WTC11 (cell line): ENCODE data around the gene UBE2G1. TPM values are rescaled to one million over a fixed set of nuclear protein-coding genes. Genes with fewer than 3 reads are reported as not detected.

ENCODE experiments used
- ATAC-seq: fragments of 200-7000 bp; cut with Tn5 transposase; 2 replicates; pipeline ENCODE4 v1.10.0; 2021; ENCODE audit warnings: mild to moderate bottlenecking, moderate library complexity
- CTCF ChIA-PET: fragments of 300-600 bp; sonication (Branson Sonifier 250); formaldehyde crosslinking; loops from one replicate; lab custom pipeline; 2021; ENCODE audit warnings: antibody characterized with exemption; lab: Charles Lee
- POLR2A ChIA-PET: fragments of 350-600 bp; sonication (Branson Sonifier 250); formaldehyde crosslinking; loops from one replicate; lab custom pipeline; 2021; ENCODE audit warnings: antibody characterized with exemption; lab: Charles Lee
- DNase-seq: peaks from one replicate; pipeline ENCODE4 v3.0.0; 2021; ENCODE audit warnings: low spot score
- H3K27ac Mint-ChIP-seq: 2 replicates; pipeline ENCODE4 v1.8.0; 2021; ENCODE audit warnings: mixed read lengths
- H3K27me3 Mint-ChIP-seq: 2 replicates; pipeline ENCODE4 v1.8.0; 2021; ENCODE audit warnings: low read depth, mild to moderate bottlenecking, moderate library complexity, mixed read lengths
- H3K36me3 Mint-ChIP-seq: 2 replicates; pipeline ENCODE4 v1.8.0; 2021; ENCODE audit warnings: mixed read lengths
- H3K4me1 Mint-ChIP-seq: 2 replicates; pipeline ENCODE4 v1.8.0; 2022; ENCODE audit warnings: mixed read lengths
- H3K4me3 Mint-ChIP-seq: 2 replicates; pipeline ENCODE4 v1.8.0; 2021; ENCODE audit warnings: mild to moderate bottlenecking, moderate library complexity, mixed read lengths
- H3K9me3 Mint-ChIP-seq: 2 replicates; pipeline ENCODE4 v1.8.0; 2021; ENCODE audit warnings: mixed read lengths
- CBFB ChIP-seq: sonication (generic); formaldehyde crosslinking; IDR thresholded peaks from 2 replicates; pipeline ENCODE4 v1.8.1; 2022; ENCODE audit warnings: mild to moderate bottlenecking, low read depth, missing genetic modification reagents
- FOXP1 ChIP-seq: sonication (generic); formaldehyde crosslinking; IDR thresholded peaks from 2 replicates; pipeline ENCODE4 v1.8.0; 2022; ENCODE audit warnings: missing genetic modification reagents, mild to moderate bottlenecking, moderate library complexity, borderline replicate concordance
- NR2C2 ChIP-seq: sonication (generic); formaldehyde crosslinking; IDR thresholded peaks from 2 replicates; pipeline ENCODE4 v1.8.0; 2022; ENCODE audit warnings: mild to moderate bottlenecking, missing genetic modification reagents
- SMAD3 ChIP-seq: sonication (generic); formaldehyde crosslinking; IDR thresholded peaks from 2 replicates; pipeline ENCODE4 v1.8.0; 2022; ENCODE audit warnings: missing genetic modification reagents, mild to moderate bottlenecking, borderline replicate concordance
- SOX15 ChIP-seq: fragments of 250-450 bp; sonication (Bioruptor Pico); IDR thresholded peaks from 2 replicates; pipeline ENCODE4 v1.9.0; 2021; ENCODE audit warnings: mild to moderate bottlenecking
- TEAD1 ChIP-seq: sonication (generic); formaldehyde crosslinking; IDR thresholded peaks from 2 replicates; pipeline ENCODE4 v1.8.0; 2022; ENCODE audit warnings: mild to moderate bottlenecking, missing genetic modification reagents
- ZNF232 ChIP-seq: sonication (generic); formaldehyde crosslinking; IDR thresholded peaks from 2 replicates; pipeline ENCODE4 v1.8.0; 2022; ENCODE audit warnings: mild to moderate bottlenecking, missing genetic modification reagents
- ZNF416 ChIP-seq: fragments of 250-450 bp; sonication (Bioruptor Pico); IDR thresholded peaks from 2 replicates; pipeline ENCODE4 v1.9.0; 2021; ENCODE audit warnings: mild to moderate bottlenecking, inconsistent platforms
- total RNA-seq: library from RNA; stranded (reverse); gene quantifications from 3 replicates; pipeline ENCODE4 v1.2.3, GENCODE V29; 2021
- TF ChIP-seq, protein P1 (sequence below): sonication (generic); formaldehyde crosslinking; IDR thresholded peaks from 2 replicates; pipeline ENCODE4 v1.8.1; 2022; ENCODE audit warnings: missing genetic modification reagents, borderline replicate concordance
- TF ChIP-seq, protein P2 (sequence below): fragments of 250-450 bp; sonication (Bioruptor Pico); IDR thresholded peaks from 2 replicates; pipeline ENCODE4 v1.8.0; 2021; ENCODE audit warnings: mild to moderate bottlenecking
- TF ChIP-seq, protein P3 (sequence below): fragments of 250-450 bp; sonication (Bioruptor Pico); IDR thresholded peaks from 2 replicates; pipeline ENCODE4 v1.9.0; 2021; ENCODE audit warnings: mild to moderate bottlenecking, borderline replicate concordance
- TF ChIP-seq, protein P4 (sequence below): fragments of 250-450 bp; sonication (Bioruptor Pico); IDR thresholded peaks from 2 replicates; pipeline ENCODE4 v1.9.0; 2021; ENCODE audit warnings: moderate library complexity, mild to moderate bottlenecking, inconsistent platforms, borderline replicate concordance
- TF ChIP-seq, protein P5 (sequence below): sonication (generic); formaldehyde crosslinking; IDR thresholded peaks from 2 replicates; pipeline ENCODE4 v1.8.1; 2023; ENCODE audit warnings: mild to moderate bottlenecking, missing genetic modification reagents, borderline replicate concordance

The UBE2G1 gene
- total RNA-seq, 1 experiment from 2014 or later: 177 TPM

DNA sequence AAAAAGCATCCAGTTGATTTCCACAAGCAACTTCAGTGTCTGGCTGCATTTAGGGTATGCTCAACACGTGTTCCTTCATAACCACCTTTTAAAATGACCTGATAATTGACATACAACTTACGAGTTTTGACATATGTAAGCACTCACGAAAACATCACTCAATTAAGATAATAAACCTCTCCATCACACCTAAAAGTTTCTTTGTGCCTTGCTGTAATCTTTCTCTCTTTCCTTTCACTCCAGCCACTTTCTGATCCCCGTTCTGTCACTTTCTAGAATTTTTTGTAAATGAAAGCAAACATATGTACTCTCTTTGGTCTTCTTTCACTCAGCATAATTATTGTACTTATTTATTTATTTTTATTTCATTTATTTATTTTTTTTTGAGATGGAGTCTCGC, 20.7 kb upstream of the UBE2G1 start (continued):
- TF ChIP-seq, protein P1, sequence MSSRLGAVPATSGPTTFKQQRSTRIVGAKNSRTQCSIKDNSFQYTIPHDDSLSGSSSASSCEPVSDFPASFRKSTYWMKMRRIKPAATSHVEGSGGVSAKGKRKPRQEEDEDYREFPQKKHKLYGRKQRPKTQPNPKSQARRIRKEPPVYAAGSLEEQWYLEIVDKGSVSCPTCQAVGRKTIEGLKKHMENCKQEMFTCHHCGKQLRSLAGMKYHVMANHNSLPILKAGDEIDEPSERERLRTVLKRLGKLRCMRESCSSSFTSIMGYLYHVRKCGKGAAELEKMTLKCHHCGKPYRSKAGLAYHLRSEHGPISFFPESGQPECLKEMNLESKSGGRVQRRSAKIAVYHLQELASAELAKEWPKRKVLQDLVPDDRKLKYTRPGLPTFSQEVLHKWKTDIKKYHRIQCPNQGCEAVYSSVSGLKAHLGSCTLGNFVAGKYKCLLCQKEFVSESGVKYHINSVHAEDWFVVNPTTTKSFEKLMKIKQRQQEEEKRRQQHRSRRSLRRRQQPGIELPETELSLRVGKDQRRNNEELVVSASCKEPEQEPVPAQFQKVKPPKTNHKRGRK (CRISPR knock-in tag): no peak
- TF ChIP-seq ZNF232 (no peak), TEAD1 (CRISPR knock-in tag) (no peak), SMAD3 (CRISPR knock-in tag) (no peak), SOX15 (CRISPR knock-in tag) (no peak), FOXP1 (CRISPR knock-in tag) (no peak)
- TF ChIP-seq, protein P2, sequence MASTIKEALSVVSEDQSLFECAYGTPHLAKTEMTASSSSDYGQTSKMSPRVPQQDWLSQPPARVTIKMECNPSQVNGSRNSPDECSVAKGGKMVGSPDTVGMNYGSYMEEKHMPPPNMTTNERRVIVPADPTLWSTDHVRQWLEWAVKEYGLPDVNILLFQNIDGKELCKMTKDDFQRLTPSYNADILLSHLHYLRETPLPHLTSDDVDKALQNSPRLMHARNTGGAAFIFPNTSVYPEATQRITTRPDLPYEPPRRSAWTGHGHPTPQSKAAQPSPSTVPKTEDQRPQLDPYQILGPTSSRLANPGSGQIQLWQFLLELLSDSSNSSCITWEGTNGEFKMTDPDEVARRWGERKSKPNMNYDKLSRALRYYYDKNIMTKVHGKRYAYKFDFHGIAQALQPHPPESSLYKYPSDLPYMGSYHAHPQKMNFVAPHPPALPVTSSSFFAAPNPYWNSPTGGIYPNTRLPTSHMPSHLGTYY (CRISPR knock-in tag): no peak
- TF ChIP-seq, all 79 proteins: peak for 0

DNA sequence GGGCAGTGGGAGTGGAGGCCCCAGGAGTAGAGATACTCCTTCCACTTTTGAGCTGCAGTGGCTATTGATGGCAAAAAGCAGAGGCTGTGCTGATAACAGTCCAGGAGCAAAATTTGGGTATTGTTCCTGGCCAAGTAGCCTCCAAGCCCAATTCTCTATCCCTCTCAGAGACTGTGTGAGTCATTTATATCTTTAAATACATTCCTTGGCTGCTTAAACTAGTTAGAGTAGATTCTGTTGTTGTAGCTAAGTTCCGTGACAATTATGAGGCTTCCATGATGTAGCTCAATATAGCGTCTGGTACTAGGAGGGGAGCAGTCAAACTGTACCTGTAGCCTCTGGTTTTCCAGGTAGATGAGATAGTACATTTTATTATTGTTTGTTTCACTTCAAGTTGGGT, 19.9 kb upstream of the UBE2G1 start:
- Mint-ChIP-seq H3K36me3 (no peaks in the 10 kb centered on the region), H3K27me3 (no peaks in the 10 kb centered on the region), H3K4me1 (peaks cover 20% of the 10 kb centered on the region), H3K27ac (peak overlapping the region; percentile 38), H3K4me3 (no peak overlapping the region), H3K9me3 (no peaks in the 10 kb centered on the region)
- CTCF ChIA-PET: interaction anchor here (1.7 kb wide), 1 partner anchor 186 kb away, joined by 5 read pairs; no protein-coding TSS in a partner anchor
- TF ChIP-seq, protein P1 (CRISPR knock-in tag): no peak
- TF ChIP-seq NR2C2 (CRISPR knock-in tag) (no peak), ZNF416 (CRISPR knock-in tag) (no peak), CBFB (CRISPR knock-in tag) (no peak)
- TF ChIP-seq, protein P3, sequence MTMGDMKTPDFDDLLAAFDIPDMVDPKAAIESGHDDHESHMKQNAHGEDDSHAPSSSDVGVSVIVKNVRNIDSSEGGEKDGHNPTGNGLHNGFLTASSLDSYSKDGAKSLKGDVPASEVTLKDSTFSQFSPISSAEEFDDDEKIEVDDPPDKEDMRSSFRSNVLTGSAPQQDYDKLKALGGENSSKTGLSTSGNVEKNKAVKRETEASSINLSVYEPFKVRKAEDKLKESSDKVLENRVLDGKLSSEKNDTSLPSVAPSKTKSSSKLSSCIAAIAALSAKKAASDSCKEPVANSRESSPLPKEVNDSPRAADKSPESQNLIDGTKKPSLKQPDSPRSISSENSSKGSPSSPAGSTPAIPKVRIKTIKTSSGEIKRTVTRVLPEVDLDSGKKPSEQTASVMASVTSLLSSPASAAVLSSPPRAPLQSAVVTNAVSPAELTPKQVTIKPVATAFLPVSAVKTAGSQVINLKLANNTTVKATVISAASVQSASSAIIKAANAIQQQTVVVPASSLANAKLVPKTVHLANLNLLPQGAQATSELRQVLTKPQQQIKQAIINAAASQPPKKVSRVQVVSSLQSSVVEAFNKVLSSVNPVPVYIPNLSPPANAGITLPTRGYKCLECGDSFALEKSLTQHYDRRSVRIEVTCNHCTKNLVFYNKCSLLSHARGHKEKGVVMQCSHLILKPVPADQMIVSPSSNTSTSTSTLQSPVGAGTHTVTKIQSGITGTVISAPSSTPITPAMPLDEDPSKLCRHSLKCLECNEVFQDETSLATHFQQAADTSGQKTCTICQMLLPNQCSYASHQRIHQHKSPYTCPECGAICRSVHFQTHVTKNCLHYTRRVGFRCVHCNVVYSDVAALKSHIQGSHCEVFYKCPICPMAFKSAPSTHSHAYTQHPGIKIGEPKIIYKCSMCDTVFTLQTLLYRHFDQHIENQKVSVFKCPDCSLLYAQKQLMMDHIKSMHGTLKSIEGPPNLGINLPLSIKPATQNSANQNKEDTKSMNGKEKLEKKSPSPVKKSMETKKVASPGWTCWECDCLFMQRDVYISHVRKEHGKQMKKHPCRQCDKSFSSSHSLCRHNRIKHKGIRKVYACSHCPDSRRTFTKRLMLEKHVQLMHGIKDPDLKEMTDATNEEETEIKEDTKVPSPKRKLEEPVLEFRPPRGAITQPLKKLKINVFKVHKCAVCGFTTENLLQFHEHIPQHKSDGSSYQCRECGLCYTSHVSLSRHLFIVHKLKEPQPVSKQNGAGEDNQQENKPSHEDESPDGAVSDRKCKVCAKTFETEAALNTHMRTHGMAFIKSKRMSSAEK (CRISPR knock-in tag): no peak
- TF ChIP-seq, protein P4, sequence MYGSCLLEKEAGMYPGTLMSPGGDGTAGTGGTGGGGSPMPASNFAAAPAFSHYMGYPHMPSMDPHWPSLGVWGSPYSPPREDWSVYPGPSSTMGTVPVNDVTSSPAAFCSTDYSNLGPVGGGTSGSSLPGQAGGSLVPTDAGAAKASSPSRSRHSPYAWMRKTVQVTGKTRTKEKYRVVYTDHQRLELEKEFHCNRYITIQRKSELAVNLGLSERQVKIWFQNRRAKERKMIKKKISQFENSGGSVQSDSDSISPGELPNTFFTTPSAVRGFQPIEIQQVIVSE: no peak
- TF ChIP-seq, protein P5, sequence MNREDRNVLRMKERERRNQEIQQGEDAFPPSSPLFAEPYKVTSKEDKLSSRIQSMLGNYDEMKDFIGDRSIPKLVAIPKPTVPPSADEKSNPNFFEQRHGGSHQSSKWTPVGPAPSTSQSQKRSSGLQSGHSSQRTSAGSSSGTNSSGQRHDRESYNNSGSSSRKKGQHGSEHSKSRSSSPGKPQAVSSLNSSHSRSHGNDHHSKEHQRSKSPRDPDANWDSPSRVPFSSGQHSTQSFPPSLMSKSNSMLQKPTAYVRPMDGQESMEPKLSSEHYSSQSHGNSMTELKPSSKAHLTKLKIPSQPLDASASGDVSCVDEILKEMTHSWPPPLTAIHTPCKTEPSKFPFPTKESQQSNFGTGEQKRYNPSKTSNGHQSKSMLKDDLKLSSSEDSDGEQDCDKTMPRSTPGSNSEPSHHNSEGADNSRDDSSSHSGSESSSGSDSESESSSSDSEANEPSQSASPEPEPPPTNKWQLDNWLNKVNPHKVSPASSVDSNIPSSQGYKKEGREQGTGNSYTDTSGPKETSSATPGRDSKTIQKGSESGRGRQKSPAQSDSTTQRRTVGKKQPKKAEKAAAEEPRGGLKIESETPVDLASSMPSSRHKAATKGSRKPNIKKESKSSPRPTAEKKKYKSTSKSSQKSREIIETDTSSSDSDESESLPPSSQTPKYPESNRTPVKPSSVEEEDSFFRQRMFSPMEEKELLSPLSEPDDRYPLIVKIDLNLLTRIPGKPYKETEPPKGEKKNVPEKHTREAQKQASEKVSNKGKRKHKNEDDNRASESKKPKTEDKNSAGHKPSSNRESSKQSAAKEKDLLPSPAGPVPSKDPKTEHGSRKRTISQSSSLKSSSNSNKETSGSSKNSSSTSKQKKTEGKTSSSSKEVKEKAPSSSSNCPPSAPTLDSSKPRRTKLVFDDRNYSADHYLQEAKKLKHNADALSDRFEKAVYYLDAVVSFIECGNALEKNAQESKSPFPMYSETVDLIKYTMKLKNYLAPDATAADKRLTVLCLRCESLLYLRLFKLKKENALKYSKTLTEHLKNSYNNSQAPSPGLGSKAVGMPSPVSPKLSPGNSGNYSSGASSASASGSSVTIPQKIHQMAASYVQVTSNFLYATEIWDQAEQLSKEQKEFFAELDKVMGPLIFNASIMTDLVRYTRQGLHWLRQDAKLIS: no peak
- no peak for ATAC-seq
- POLR2A ChIA-PET: no interaction called here
- DNase-seq: no peak
